Measurements from ENCODE around the gene HTR7.
"Not testable (repeated sequence)": the region's sequence is repeated elsewhere in the genome, so short reads cannot be mapped to it uniquely, and the experiment has no call there.

DNA sequence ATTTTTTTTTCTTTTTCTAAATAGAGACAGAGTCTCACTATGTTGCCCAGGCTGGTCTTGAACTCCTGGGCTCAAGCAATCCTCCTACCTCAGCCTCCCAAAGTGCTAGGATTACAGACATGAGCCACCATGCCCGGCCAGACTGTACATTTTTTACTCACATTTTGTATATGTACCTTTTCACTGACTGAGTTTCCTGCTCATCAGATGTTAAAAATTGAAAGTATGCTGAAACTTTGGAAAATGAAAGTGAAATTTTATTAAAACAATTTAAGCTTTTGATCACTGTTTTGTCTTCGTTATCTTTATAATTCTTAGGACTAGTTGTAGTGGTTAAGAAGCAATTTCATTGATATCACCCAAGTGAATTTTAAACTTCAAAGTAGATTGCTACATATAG is 39.1 kb upstream of the HTR7 start:
- not testable (repeated sequence) for TF ChIP-seq CTCF (conservative IDR thresholded peaks at IDR 0.05; ENCODE audit: low read depth, low read length); EZH2 (IDR thresholded peaks at IDR 0.05; ENCODE audit: borderline replicate concordance, low read depth, low read length, poor library complexity, severe bottlenecking)

Data from A673 (cell line).